ENCODE measurements around the gene DSE.

DNA sequence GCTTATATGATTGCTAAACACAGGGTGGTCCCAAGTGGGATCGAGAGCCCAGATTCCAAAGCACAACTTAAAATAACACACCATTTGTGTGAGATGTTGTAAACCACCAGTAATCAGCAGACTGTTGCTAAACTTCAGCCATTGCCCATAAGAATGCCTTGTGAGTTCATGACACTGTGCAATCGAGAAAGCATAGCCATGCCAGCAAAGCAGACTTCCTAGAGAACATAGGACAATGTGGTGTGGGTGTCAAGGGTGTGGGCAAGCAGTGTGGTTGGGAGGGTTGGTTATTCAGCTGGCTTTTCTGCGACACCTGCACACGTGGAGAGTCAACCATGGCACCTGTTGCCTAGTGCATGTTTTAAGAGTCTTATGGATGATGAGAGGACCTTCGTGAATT is 74.4 kb downstream of the DSE start:
- no peak for TF ChIP-seq JUNB (IDR thresholded peaks at IDR 0.05)
- TF ChIP-seq SMC3 (IDR thresholded peaks at IDR 0.05): no peak
- TF ChIP-seq, protein P1, sequence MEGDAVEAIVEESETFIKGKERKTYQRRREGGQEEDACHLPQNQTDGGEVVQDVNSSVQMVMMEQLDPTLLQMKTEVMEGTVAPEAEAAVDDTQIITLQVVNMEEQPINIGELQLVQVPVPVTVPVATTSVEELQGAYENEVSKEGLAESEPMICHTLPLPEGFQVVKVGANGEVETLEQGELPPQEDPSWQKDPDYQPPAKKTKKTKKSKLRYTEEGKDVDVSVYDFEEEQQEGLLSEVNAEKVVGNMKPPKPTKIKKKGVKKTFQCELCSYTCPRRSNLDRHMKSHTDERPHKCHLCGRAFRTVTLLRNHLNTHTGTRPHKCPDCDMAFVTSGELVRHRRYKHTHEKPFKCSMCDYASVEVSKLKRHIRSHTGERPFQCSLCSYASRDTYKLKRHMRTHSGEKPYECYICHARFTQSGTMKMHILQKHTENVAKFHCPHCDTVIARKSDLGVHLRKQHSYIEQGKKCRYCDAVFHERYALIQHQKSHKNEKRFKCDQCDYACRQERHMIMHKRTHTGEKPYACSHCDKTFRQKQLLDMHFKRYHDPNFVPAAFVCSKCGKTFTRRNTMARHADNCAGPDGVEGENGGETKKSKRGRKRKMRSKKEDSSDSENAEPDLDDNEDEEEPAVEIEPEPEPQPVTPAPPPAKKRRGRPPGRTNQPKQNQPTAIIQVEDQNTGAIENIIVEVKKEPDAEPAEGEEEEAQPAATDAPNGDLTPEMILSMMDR (IDR thresholded peaks at IDR 0.05): no peak
- TF ChIP-seq RFX5 (IDR thresholded peaks at IDR 0.05): no peak
- no peak for TF ChIP-seq POLR2A (IDR thresholded peaks at IDR 0.05; ENCODE audit: low read length)
- no peak for TF ChIP-seq CBX2 (IDR thresholded peaks at IDR 0.05; ENCODE audit: borderline replicate concordance, low read depth)
- no peak for TF ChIP-seq POLR2AphosphoS2 (conservative IDR thresholded peaks at IDR 0.05; ENCODE audit: low read length)
- TF ChIP-seq HOXA7 (CRISPR knock-in tag; IDR thresholded peaks at IDR 0.05): no peak
- no peak for TF ChIP-seq CHD4 (IDR thresholded peaks at IDR 0.05; ENCODE audit: borderline replicate concordance)
- no peak for TF ChIP-seq NPAS2 (CRISPR knock-in tag; IDR thresholded peaks at IDR 0.05; ENCODE audit: borderline replicate concordance)
- no peak for TF ChIP-seq MAFK (IDR thresholded peaks at IDR 0.05; ENCODE audit: partially characterized antibody)
- no peak for TF ChIP-seq ZFP36 (IDR thresholded peaks at IDR 0.05; ENCODE audit: borderline replicate concordance, partially characterized antibody)
- TF ChIP-seq RAD21 (conservative IDR thresholded peaks at IDR 0.05 in 1 of 2, IDR thresholded peaks at IDR 0.05 in 1 of 2): no peak
- no peak for TF ChIP-seq HDAC2 (IDR thresholded peaks at IDR 0.05)
